KBM-7 (cell line): ENCODE data around the gene FCRL1.

Source experiments
- DNase-seq: peaks from one replicate; pipeline ENCODE4 v3.0.0-alpha.2; 2015
- in situ Hi-C: fragments of 300-500 bp; cut with MboI; formaldehyde crosslinking; loops from 2 replicates; pipeline ENCODE4 v1.14.3; 2020; ENCODE audit warnings: low sequenced_read_pairs, low pct_unique_long_range_greater_than_20kb, mixed read lengths

The FCRL1 gene, protein sequence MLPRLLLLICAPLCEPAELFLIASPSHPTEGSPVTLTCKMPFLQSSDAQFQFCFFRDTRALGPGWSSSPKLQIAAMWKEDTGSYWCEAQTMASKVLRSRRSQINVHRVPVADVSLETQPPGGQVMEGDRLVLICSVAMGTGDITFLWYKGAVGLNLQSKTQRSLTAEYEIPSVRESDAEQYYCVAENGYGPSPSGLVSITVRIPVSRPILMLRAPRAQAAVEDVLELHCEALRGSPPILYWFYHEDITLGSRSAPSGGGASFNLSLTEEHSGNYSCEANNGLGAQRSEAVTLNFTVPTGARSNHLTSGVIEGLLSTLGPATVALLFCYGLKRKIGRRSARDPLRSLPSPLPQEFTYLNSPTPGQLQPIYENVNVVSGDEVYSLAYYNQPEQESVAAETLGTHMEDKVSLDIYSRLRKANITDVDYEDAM

GRCh38 chr1:157819896-157820295, at the start of gene FCRL1:
Gene FCRL1 (minus strand): TSS chr1:157820120. CDS start chr1:157820037, 83 bp downstream.
- no peak for DNase-seq

GRCh38 chr1:157868654-157869053, 48.7 kb upstream of the FCRL1 start:
- in situ Hi-C loops, result no loop called here
- DNase-seq, result no peak

More at GRCh38 chr1:157819896-157820295, at the start of gene FCRL1:
- in situ Hi-C loops, result no loop called here

DNA sequence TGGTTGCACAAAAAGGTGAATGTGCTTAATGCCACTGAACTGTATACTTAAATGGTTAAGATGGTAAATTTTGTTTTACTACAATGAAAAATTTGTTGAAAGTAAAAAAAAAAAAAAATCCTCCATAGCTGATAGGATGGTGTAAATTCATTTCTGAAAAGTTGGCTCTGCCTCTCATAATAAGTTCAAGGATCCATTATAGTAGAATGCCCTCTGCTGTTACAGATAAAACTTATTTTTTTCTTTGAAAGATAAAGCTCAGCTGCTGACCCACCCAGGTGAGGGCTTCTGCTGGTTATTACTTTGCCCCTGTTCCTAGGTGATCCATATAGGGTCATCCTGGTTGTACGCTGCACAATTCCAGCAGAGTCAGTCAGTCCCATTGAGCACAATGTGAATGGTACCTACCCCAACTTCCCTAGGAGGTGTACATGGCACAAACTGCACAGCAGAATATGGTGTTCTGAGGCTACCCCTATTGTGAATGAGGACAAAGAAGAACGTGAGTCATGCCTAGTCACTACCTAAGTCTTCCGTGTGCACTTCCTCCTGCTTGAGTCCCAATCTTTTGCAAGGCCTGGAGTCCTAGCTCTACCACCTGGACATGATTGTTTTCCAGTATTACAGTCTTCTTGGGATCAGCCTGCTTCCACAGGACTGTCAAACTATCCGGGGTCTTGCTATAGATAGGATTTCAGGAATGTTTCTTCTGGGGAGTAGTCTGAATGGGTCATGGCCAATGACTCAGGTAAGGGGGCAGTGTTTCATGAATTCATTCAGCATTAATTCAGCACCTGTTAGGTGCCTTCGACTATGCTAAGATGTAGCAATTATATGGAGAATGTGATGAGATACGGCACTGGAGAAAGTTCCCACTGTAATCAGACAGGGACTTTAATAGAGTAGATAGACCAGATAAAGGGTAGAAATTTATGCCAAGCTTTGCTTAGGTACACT, 42.5 kb upstream of the FCRL1 start:
- in situ Hi-C loops, result no loop called here
- no peak for DNase-seq

DNA sequence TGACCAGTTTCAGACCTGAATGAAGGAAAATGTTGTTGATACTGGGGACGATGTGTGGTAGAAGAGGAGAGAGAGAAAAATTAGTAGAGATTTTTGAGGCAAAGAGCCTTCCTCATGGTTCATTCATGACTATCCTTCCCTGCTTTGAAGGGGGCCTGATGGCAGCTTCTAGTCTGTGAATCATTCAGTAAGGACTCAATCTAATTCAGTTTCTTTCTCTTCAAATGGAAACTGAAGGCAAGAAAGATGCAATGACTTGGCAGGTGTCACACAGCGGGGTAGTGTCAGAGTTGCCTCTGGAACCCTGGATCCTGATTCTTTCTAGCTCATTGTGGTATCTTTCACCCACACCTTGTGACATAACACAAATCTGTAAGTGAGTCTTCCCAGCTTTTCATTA, 36.6 kb upstream of the FCRL1 start:
- DNase-seq, result no peak
- in situ Hi-C loops, result no loop called here

- in situ Hi-C loops, result no loop called here
- DNase-seq, result no peak
Measured at GRCh38 chr1:157852476-157852875, 32.6 kb upstream of the FCRL1 start.

- in situ Hi-C loops, result no loop called here
- DNase-seq, result no peak
Measured at GRCh38 chr1:157849229-157849875, 29.4 kb upstream of the FCRL1 start.

- DNase-seq, result no peak
Measured at GRCh38 chr1:157844089-157844830, 24.3 kb upstream of the FCRL1 start.

GRCh38 chr1:157842939-157843338, 23.0 kb upstream of the FCRL1 start:
- DNase-seq, result no peak
- in situ Hi-C loops, result no loop called here

More at GRCh38 chr1:157844089-157844830, 24.3 kb upstream of the FCRL1 start:
- in situ Hi-C loops, result no loop called here

- in situ Hi-C loops, result no loop called here
- no peak for DNase-seq
Measured at GRCh38 chr1:157841708-157842107, 21.8 kb upstream of the FCRL1 start, which contains the start of gene CD5L. Gene CD5L (minus strand): TSS chr1:157841808. CDS start chr1:157841701, 107 bp downstream.

GRCh38 chr1:157838966-157839365, 19.0 kb upstream of the FCRL1 start:
- in situ Hi-C loops, result no loop called here

DNA sequence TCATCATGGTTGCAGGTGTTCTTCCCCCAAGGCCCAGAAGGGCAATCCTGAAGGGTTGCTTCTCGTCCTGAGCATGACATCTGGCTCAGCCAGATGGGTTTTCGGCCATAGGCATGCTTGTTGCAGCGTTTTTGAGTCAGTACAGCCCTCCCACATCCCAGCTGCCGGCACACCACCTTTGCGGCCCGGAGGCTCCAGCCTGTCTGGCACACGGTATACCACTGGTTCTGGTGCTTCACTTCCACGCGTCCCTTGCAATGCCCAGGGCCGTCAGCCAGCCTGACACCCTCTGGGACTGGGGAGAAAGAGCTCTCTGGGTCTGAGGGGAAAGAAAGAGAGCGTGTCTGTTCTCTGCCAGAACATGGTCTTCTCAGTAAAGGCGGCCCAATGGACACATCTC, 14.5 kb upstream of the FCRL1 start:
- DNase-seq, result no peak
- in situ Hi-C loops, result no loop called here

More at GRCh38 chr1:157838966-157839365, 19.0 kb upstream of the FCRL1 start:
- DNase-seq, result no peak

- DNase-seq, result no peak
- in situ Hi-C loops, result no loop called here
Measured at GRCh38 chr1:157833145-157833544, 13.2 kb upstream of the FCRL1 start.

GRCh38 chr1:157831968-157832626, 12.2 kb upstream of the FCRL1 start:
- DNase-seq, result no peak
- in situ Hi-C loops, result no loop called here

DNA sequence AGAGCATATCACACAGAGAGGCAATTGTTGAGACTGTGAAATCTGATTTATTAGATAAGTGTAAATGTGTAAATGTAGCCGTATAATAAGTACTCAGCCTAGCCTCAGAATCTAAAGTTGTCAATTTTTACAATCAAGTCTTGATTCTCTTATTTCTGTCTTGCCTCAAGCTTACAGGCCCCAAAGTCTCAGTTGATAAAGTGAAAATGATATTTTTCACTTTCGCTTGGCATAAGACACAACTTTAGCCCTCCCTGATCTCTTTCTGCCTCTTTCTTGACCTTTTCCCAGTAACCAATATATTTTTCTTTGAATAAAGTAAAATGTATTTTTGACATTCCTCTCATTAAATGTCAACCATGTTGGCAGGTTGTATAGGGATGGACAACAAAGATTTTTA, 11.0 kb upstream of the FCRL1 start:
- in situ Hi-C loops, result no loop called here

DNA sequence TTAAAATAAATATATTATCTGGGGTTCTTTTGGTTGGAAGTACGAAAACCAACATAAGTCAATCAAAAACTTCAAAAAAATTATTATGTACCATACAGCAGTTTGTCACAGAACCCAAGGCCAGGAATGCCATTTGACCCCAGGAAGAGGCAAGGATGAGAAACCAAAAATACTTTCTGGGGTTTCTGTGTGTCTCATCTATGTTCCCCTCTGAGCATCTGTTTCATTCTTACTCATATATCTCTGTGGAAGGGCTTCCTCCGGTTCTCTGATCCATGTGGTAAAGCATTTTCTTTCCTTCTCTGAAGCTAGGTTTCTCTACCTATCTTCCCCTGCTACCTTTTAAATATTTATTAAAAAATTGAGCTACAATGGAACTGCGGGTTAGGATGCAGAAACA, 9.8 kb upstream of the FCRL1 start:
- in situ Hi-C loops, result no loop called here
- no peak for DNase-seq

More for the DNA sequence above, 11.0 kb upstream of the FCRL1 start:
- DNase-seq, result no peak

DNA sequence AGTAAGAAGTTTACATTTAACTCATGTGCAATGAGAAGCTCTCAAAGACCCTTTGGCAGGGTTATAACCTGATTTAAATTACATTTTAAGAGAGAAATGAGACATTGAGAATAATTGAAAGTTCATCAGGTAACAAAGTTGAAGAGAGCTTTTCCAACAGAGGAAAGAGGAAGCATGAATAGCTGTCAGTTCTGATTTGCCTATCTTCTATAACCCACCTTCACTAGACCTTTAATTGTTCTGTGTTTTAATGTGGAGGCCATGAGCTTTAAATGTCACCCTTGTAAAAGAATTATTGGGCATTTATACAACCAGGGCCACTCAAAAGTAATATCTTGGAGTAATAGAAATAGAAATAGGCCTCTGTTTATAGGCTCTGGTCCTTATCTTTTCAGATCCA, 9.3 kb upstream of the FCRL1 start:
- no peak for DNase-seq

GRCh38 chr1:157820299-157820698, 379 bp upstream of the FCRL1 start:
- in situ Hi-C loops, result no loop called here
- no peak for DNase-seq

More for the DNA sequence above, 9.3 kb upstream of the FCRL1 start:
- in situ Hi-C loops, result no loop called here

DNA sequence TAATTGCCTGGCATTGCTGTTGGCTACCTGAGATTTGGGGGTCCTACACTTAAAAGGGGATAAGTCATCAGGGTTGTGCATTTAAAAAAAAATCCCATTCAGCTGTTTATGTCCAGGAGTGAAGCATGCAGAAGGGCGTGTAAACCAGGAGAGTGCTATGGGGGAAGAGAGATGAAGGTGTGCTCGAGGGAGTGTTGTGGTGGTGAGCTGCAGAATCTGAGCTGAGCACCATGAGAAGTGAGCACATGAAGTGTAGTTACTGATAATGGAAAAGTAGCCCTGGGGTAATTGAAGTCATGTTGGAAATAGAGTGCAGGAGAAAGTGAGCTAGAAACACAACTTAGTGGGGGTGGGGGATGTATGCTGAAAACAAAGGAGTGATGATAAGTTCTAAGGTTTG, 705 bp downstream of the FCRL1 start:
- no peak for DNase-seq
- in situ Hi-C loops, result no loop called here
